Kidney (tissue), 14 donors: ENCODE results near the gene USP8. TPM values are rescaled to one million over a fixed set of nuclear protein-coding genes. Genes with fewer than 3 reads are reported as not detected.

Experiments
- DNase-seq, 5 donors: peaks; one replicate each; pipeline ENCODE4 v3.0.0-alpha.2; 2013 to 2020
- FAIRE-seq: peaks from 2 replicates; lab custom pipeline; 2012; peaks lifted over from hg19 to GRCh38; lab: Jason Lieb, UNC
- H3K27ac ChIP-seq, 2 donors: one replicate each; pipeline ENCODE4 v1.7.0; 2013; ENCODE audit warnings: low read depth in 2 of 2, low read length in 2 of 2, inconsistent platforms in 1 of 2
- H3K27me3 ChIP-seq: one replicate; pipeline ENCODE4 v1.7.1; 2013; ENCODE audit warnings: low read length, inconsistent platforms; ENCODE audit not compliant: control insufficient read depth, insufficient read depth
- H3K36me3 ChIP-seq, 3 donors: one replicate each; pipeline versions ENCODE4 v1.7.0 to v1.7.1; 2013; ENCODE audit warnings: low read length in 3 of 3, control low read depth in 1 of 3, inconsistent platforms in 1 of 3; ENCODE audit not compliant: insufficient read depth in 3 of 3, control insufficient read depth in 2 of 3
- H3K4me1 ChIP-seq, 3 donors: one replicate each; pipeline versions ENCODE4 v1.7.0 to v1.7.1; 2013; ENCODE audit warnings: low read length in 3 of 3, inconsistent platforms in 1 of 3, low read depth in 1 of 3; ENCODE audit not compliant: control insufficient read depth in 2 of 3, insufficient read depth in 2 of 3
- H3K4me3 ChIP-seq, 3 donors: one replicate each; pipeline versions ENCODE4 v1.7.0 to v1.8.1; 2013; ENCODE audit warnings: low read length in 3 of 3, control low read depth in 1 of 3, inconsistent platforms in 1 of 3
- H3K9ac ChIP-seq, 3 donors: one replicate each; pipeline versions ENCODE4 v1.7.0 to v1.7.1; 2013; ENCODE audit warnings: low read length in 3 of 3, control low read depth in 1 of 3, inconsistent platforms in 1 of 3
- H3K9me3 ChIP-seq, 3 donors: one replicate each; pipeline versions ENCODE4 v1.7.0 to v1.7.1; 2013; ENCODE audit warnings: low read length in 3 of 3, control low read depth in 1 of 3, inconsistent platforms in 1 of 3; ENCODE audit not compliant: control insufficient read depth in 2 of 3, insufficient read depth in 1 of 3
- CTCF ChIP-seq: IDR thresholded peaks from 3 replicates; pipeline ENCODE4 v1.5.1; 2012; ENCODE audit warnings: mild to moderate bottlenecking, moderate library complexity, borderline replicate concordance; ENCODE audit not compliant: insufficient read depth; ENCODE audit errors: extremely low read depth
- intact Hi-C: fragments of 100-400 bp; cut with DNase I; formaldehyde crosslinking; loops from one replicate; pipeline ENCODE4 v1.11.1; 2022
- polyA plus RNA-seq: library from polyadenylated mRNA; stranded (reverse); fragments of 350-450 nt; fragmentation: Illumina TruSeq; extraction: RNeasy Lipid Tissue Mini Kit (QIAGEN cat#74804); gene quantifications from one replicate; pipeline ENCODE4 v1.2.3, GENCODE V29; 2014; ENCODE audit warnings: low read depth, low replicate concordance; ENCODE audit not compliant: insufficient read depth
- total RNA-seq: library from RNA; stranded (reverse); fragmentation: NEBNext Ultra II Directional; extraction: Animal tissue kit (Norgen Biotek cat#: 25700); gene quantifications from one replicate; pipeline ENCODE4 v1.2.1, GENCODE V29; 2021
- donor health status: control.
- donor health status: control.
- donor health status: control.
- donor health status: control.
- donor health status: control.
- donor health status: DM: yes; HTN: yes; CAD: no.
- donor health status: Normal renal cell carcinoma (clear cell type).

USP8 gene
- total and polyA plus RNA-seq, 2 donors from 2014 or later = 26.8 to 72.4 TPM

DNA sequence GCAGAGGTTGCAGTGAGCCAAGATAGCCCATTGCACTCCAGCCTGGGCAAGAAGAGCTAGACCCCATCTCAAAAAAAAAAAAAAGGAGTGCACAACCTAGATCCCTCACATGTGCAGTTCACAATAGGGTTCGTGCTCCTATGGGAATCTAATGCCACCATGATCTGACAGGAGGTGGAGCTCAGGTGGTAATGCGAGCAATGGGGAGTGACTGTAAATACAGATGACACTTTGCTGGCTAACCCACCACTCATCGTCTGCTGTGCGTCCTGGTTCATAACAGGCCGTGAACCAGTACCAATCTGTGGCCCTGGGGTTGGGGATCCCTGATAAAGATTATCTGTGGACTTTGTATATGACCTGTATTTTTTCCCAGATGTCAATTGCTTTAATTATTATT lies 16.7 kb downstream of the USP8 start:
- Histone ChIP-seq H3K4me3 (no peak overlapping the region), H3K9ac (no peak overlapping the region), H3K4me1 (no peaks in the 10 kb centered on the region), H3K27me3 (no peaks in the 10 kb centered on the region), H3K9me3 (no peaks in the 10 kb centered on the region), H3K36me3 (peaks cover 6 to 16% (median 7%) of the 10 kb centered on the region in 3 donors), H3K27ac (no peak overlapping the region)
- TF ChIP-seq CTCF = no peak
- DNase-seq (no peak), FAIRE-seq (no peak)
- intact Hi-C loops = no loop called here

GRCh38 chr15:50452927-50453326 lies 28.7 kb downstream of the USP8 start:
- intact Hi-C loops = no loop called here
- Histone ChIP-seq H3K9ac (no peak overlapping the region), H3K27ac (no peak overlapping the region), H3K4me1 (no peaks in the 10 kb centered on the region), H3K27me3 (no peaks in the 10 kb centered on the region), H3K36me3 (peaks cover 2 to 15% (median 12%) of the 10 kb centered on the region in 3 donors), H3K9me3 (no peaks in the 10 kb centered on the region), H3K4me3 (no peak overlapping the region)
- FAIRE-seq = no peak
- DNase-seq = no peak
- no peak for TF ChIP-seq CTCF

GRCh38 chr15:50458348-50459112 lies 34.3 kb downstream of the USP8 start:
- no peak for FAIRE-seq
- no peak overlapping the region for H3K9ac ChIP-seq
- no peak overlapping the region for H3K4me3 ChIP-seq
- intact Hi-C loops = no loop called here
- no peaks in the 10 kb centered on the region for H3K9me3 ChIP-seq
- no peaks in the 10 kb centered on the region for H3K27me3 ChIP-seq
- no peak for DNase-seq
- no peaks in the 10 kb centered on the region for H3K4me1 ChIP-seq
- no peak overlapping the region for H3K27ac ChIP-seq
- no peak for TF ChIP-seq CTCF
- peaks cover 0 to 35% (median 15%) of the 10 kb centered on the region in 3 donors for H3K36me3 ChIP-seq
